Measurements from ENCODE around the gene DAB2IP.

The DAB2IP gene

DNA sequence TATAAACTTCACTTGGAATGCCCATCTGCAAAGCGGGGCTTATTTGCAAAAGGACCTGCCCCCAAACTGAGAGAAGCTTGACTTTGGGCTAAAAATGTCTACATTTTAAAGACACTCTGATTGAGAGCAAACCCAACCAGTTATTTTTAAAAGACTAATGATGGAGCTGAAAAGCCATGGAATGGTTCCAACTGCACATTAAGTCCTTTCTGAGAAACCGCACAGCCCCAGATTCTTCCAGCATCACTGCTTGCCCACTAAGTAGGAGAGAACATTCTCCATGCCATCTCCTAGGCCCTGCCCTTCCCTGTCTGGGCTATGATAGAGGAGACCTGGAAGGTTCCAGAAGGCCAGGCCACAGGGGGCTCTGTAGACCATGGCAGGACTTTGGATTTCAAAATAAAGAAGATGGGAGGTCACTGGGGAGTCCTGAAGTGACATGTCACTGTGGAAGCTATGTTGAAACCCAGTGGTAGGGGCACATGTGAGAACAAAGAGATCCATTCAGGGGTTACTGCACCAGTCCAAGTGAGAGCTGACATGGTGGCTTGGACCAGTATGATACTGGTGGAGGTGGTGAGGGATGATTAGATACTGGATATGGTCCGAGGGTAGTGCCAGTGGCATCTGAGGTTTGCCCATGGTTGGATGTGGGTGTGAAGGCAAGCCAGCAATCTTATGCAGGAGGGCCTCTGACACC lies 179.2 kb downstream of the DAB2IP start:
- Histone ChIP-seq H3K4me3 (ENCODE audit: low read length, poor library complexity, severe bottlenecking) (no peak overlapping the region), H3K36me3 (ENCODE audit: insufficient read depth, low read length) (no peaks in the 10 kb centered on the region), H3K9ac (ENCODE audit: low read depth, low read length, poor library complexity, severe bottlenecking) (no peak overlapping the region), H3K9me3 (ENCODE audit: insufficient read depth, low read depth, low read length) (no peaks in the 10 kb centered on the region), H3K27me3 (ENCODE audit: insufficient read depth, low read length, poor library complexity, severe bottlenecking) (no peaks in the 10 kb centered on the region), H3K4me2 (ENCODE audit: low read depth, low read length, poor library complexity, severe bottlenecking) (no peak overlapping the region), H3K4me1 (ENCODE audit: insufficient read depth, low read length, poor library complexity, severe bottlenecking) (no peaks in the 10 kb centered on the region), H2AFZ (ENCODE audit: low read length) (no peak overlapping the region), H4K20me1 (ENCODE audit: insufficient read depth, low read length, poor library complexity, severe bottlenecking) (no peaks in the 10 kb centered on the region), H3F3A (ENCODE audit: low read depth) (no peaks in the 10 kb centered on the region), H3K79me2 (ENCODE audit: insufficient read depth, low read length) (no peaks in the 10 kb centered on the region), H3K9me2 (replicated peaks; ENCODE audit: low read depth, low read length) (no peaks in the 10 kb centered on the region)
- TF ChIP-seq EZH2phosphoT487 (IDR thresholded peaks at IDR 0.05; ENCODE audit: borderline replicate concordance): no peak
- TF ChIP-seq, protein P1, sequence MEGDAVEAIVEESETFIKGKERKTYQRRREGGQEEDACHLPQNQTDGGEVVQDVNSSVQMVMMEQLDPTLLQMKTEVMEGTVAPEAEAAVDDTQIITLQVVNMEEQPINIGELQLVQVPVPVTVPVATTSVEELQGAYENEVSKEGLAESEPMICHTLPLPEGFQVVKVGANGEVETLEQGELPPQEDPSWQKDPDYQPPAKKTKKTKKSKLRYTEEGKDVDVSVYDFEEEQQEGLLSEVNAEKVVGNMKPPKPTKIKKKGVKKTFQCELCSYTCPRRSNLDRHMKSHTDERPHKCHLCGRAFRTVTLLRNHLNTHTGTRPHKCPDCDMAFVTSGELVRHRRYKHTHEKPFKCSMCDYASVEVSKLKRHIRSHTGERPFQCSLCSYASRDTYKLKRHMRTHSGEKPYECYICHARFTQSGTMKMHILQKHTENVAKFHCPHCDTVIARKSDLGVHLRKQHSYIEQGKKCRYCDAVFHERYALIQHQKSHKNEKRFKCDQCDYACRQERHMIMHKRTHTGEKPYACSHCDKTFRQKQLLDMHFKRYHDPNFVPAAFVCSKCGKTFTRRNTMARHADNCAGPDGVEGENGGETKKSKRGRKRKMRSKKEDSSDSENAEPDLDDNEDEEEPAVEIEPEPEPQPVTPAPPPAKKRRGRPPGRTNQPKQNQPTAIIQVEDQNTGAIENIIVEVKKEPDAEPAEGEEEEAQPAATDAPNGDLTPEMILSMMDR (conservative IDR thresholded peaks at IDR 0.05; ENCODE audit: low read length): no peak

DNA sequence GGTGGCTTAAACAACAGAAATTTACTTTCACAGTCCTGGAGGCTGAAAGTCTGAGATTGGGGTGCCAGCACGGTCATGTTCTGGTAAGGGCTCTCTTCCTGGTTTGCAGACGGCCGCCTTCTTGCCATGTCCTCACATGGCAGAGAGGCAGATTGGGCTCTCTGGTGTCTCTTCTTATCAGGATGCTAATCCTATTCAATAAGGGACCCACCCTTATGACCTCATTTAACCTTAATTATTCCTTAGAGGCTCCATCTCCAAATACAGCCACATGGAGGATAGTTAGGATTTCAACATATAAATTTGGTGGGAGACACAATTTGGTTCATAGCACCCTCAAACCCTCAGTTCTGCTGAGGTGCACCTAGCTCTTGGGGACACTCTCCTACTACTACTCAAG lies 180.4 kb downstream of the DAB2IP start:
- no peak overlapping the region for H2AFZ ChIP-seq (ENCODE audit: low read length)
- no peaks in the 10 kb centered on the region for H3F3A ChIP-seq (ENCODE audit: low read depth)
- no peaks in the 10 kb centered on the region for H3K36me3 ChIP-seq (ENCODE audit: insufficient read depth, low read length)
- H3K4me1 ChIP-seq (ENCODE audit: insufficient read depth, low read length, poor library complexity, severe bottlenecking): no peaks in the 10 kb centered on the region
- no peaks in the 10 kb centered on the region for H3K9me3 ChIP-seq (ENCODE audit: insufficient read depth, low read depth, low read length)
- H3K9me2 ChIP-seq (replicated peaks; ENCODE audit: low read depth, low read length): no peaks in the 10 kb centered on the region
- no peak overlapping the region for H3K4me3 ChIP-seq (ENCODE audit: low read length, poor library complexity, severe bottlenecking)
- H3K9ac ChIP-seq (ENCODE audit: low read depth, low read length, poor library complexity, severe bottlenecking): no peak overlapping the region
- H3K27me3 ChIP-seq (ENCODE audit: insufficient read depth, low read length, poor library complexity, severe bottlenecking): no peaks in the 10 kb centered on the region
- no peaks in the 10 kb centered on the region for H4K20me1 ChIP-seq (ENCODE audit: insufficient read depth, low read length, poor library complexity, severe bottlenecking)
- H3K79me2 ChIP-seq (ENCODE audit: insufficient read depth, low read length): no peaks in the 10 kb centered on the region
- TF ChIP-seq, protein P1 (conservative IDR thresholded peaks at IDR 0.05; ENCODE audit: low read length): no peak
- no peak for TF ChIP-seq EZH2phosphoT487 (IDR thresholded peaks at IDR 0.05; ENCODE audit: borderline replicate concordance)
- no peak overlapping the region for H3K4me2 ChIP-seq (ENCODE audit: low read depth, low read length, poor library complexity, severe bottlenecking)

DNA sequence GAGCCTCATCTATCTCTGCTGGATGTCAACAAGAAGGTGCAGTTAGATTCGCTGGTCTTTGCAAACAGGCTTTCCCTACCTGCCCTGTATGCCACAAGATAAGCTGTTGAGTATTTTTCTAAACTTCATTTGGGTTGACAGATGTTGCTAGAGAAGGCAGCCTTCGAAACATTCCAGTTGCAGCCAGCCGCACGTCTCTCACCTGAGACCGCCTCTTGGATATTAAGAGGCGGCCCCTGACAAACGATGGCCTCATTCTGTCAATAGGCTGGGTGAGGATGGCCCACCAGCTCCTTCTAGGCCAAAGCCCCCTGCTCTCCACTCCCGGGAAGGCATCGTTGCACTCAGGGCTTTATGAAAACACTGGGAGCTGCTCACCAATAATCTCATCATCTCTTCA lies 181.6 kb downstream of the DAB2IP start:
- Histone ChIP-seq H3K9me3 (ENCODE audit: insufficient read depth, low read depth, low read length) (no peaks in the 10 kb centered on the region), H3K9me2 (replicated peaks; ENCODE audit: low read depth, low read length) (no peaks in the 10 kb centered on the region), H3K4me2 (ENCODE audit: low read depth, low read length, poor library complexity, severe bottlenecking) (no peak overlapping the region)

More for the DNA sequence above, 181.6 kb downstream of the DAB2IP start:
- H3F3A ChIP-seq (ENCODE audit: low read depth): no peaks in the 10 kb centered on the region
- no peak overlapping the region for H3K9ac ChIP-seq (ENCODE audit: low read depth, low read length, poor library complexity, severe bottlenecking)
- 0 out of 2 replicates have a peak, but pooled peaks cover 3% of the 10 kb centered on the region for H3K36me3 ChIP-seq (ENCODE audit: insufficient read depth, low read length)
- TF ChIP-seq, protein P1 (conservative IDR thresholded peaks at IDR 0.05; ENCODE audit: low read length): no peak
- no peak for TF ChIP-seq EZH2phosphoT487 (IDR thresholded peaks at IDR 0.05; ENCODE audit: borderline replicate concordance)
- no peak overlapping the region for H2AFZ ChIP-seq (ENCODE audit: low read length)
- no peaks in the 10 kb centered on the region for H4K20me1 ChIP-seq (ENCODE audit: insufficient read depth, low read length, poor library complexity, severe bottlenecking)
- no peaks in the 10 kb centered on the region for H3K4me1 ChIP-seq (ENCODE audit: insufficient read depth, low read length, poor library complexity, severe bottlenecking)
- no peaks in the 10 kb centered on the region for H3K27me3 ChIP-seq (ENCODE audit: insufficient read depth, low read length, poor library complexity, severe bottlenecking)
- no peaks in the 10 kb centered on the region for H3K79me2 ChIP-seq (ENCODE audit: insufficient read depth, low read length)
- H3K4me3 ChIP-seq (ENCODE audit: low read length, poor library complexity, severe bottlenecking): no peak overlapping the region
